ENCODE results near the gene ALK.

ALK gene

GRCh38 chr2:29598978-29599377, 322.4 kb downstream of the ALK start:
- DNase-seq, result no peak

DNA sequence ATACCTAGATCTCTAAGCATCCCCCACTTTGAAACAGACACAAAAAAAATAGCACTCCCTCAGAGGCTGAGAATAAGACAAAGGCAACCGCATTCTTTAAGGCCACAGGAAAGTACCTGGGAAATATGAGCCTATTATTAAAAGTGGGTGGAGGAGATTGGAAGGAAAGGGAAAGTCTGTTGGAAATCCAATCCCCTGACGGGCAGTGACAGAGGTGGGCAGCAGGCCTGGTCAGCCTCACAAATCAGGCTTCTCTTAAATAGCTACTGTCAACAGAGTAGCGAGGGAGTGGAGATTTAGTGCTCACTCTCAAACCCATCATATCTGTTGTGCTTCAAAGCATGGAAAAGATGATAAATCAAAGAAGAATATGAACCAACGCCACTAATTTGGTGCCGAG, 324.4 kb downstream of the ALK start:
- DNase-seq, result no peak

GRCh38 chr2:29596584-29596983, 324.8 kb downstream of the ALK start:
- DNase-seq, result peak; percentile 47 to 64

DNA sequence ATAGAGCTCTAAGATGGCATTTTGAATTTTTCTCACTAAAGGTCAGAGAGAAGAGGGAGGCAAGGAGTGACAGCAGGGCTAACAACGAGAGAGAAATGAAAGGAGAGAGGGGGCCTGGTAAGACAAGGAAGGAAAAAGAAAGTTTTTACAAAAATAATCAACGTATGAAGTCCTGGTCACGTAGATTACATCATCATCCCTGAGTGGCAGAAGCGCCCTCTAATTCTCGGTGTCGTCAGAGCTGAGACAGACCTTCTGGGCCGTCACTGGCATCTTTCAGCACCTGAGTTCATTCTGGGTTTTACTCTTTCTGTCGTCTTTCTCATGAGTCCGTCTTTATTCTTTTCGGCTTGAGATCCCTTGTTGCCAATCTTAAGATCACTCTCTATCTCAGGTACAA, 329.8 kb downstream of the ALK start:
- DNase-seq, result no peak

GRCh38 chr2:29590211-29590610, 331.2 kb downstream of the ALK start:
- DNase-seq, result no peak

DNA sequence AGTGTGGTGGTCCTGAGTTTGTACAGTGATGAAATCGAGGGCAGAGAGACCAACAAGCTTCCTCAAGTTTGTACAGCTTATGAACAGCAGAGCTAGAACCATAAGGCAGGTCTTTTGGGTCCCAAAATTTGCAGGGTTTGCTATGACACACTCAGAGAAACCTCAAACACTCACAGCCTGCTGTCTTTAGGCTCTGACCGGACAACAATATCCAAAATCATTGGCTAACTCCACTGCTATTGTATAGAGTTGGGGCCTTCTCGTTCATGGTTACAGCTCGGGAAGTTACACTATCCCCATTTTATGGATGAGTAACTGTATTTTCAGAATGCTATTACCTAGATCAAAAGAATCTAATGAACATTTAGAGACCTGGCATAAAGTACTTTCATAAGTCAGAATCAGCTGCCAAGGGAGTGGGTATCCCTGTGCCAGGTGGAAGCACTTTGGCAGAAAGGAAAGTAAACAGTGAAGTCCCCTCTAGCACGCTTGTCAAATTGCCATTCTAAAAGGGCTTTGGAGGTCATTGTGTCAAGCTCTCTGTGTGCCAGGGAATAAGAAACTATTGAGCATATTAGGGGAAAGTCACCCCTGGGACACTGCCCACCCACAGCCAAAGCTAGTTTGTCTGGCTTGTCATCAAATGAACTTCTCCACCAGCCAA, 331.8 kb downstream of the ALK start:
- DNase-seq, result no peak

GRCh38 chr2:29587402-29588190, 333.8 kb downstream of the ALK start:
- DNase-seq, result no peak

GRCh38 chr2:29586919-29587318, 334.5 kb downstream of the ALK start:
- no peak for DNase-seq

DNA sequence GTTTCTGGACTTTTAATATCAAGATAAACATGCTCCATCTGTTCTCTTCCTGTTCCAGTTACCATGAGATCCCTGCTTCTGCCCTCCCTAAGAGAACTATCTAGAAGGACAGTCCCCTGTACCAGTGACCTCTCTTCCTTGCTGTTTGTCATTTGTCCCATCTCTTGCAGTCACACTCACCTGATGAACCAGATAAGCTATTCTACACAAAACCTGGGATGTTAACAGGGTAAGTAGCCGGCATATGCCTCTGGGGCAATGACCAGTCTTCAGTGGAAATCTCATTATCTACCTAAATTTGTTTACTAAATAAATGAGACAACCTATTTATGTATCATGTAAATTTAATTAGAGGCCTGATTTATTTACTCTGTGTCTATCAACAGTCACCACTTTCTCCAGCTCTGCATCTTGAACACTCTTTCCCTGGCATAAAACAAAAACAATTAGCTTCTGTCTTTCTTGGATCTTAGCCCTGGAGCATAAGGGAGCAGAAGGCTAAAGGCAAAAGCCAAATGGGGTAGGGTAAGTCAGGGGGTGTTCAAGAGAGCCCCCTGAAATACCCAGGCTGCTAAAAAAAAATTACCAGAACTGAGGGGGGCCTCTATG, 337.7 kb downstream of the ALK start:
- no peak for DNase-seq

DNA sequence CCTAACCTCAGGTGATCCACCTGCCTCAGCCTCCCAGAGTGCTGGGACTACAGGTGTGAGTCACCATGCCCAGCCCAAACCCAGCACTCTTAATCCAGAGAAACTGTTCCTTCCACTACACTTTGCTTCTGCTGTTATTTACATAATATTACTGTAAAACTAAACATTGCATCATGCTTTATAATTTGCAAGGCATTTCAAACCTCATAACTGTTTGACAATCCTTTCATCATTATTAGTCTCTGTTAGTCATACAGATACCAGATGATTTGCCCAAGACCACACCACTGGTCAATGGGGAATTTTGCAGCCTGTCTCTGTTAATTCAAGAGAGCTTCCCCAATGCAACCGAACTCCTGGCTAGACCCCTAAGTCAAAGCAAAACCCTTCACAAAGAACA, 338.3 kb downstream of the ALK start:
- DNase-seq, result no peak

GRCh38 chr2:29582062-29582461, 339.3 kb downstream of the ALK start:
- DNase-seq, result peak; percentile 50 to 54

- DNase-seq, result no peak
Observed at GRCh38 chr2:29580223-29580622, 341.2 kb downstream of the ALK start.

- DNase-seq, result no peak
Observed at GRCh38 chr2:29579495-29580169, 341.8 kb downstream of the ALK start.

DNA sequence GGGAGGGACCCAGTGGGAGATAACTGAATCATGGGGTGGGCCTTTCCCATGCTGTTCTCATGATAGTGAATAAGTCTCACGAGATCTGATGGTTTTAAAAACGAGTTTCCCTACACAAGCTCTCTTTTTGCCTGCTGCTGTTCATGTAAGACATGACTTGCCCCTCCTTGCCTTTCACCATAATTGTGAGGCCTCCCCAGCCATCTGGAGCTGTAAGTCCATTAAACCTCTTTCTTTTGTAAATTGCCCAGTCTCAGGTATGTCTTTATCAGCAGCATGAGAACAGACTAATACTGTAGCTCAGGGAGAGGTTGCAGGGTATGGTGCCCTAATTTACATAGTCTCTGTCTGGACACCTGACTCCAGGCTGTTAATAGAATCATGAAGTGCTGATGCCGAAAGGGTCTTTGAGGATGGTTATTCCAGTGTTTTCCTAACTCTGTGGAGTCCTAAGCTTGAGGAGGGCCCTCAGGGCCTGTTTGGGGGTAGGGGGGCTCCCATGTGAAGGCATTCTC, 343.2 kb downstream of the ALK start:
- DNase-seq, result no peak

- DNase-seq, result no peak
Observed at GRCh38 chr2:29576231-29576630, 345.2 kb downstream of the ALK start.

- DNase-seq, result no peak
Observed at GRCh38 chr2:29575370-29575890, 346.0 kb downstream of the ALK start.

GRCh38 chr2:29573612-29574011, 347.8 kb downstream of the ALK start:
- no peak for DNase-seq

- no peak for DNase-seq
Observed at GRCh38 chr2:29573147-29573546, 348.2 kb downstream of the ALK start.

GRCh38 chr2:29570539-29570938, 350.8 kb downstream of the ALK start:
- DNase-seq, result no peak

- no peak for DNase-seq
Observed at GRCh38 chr2:29567906-29568520, 353.4 kb downstream of the ALK start.

- DNase-seq, result no peak
Observed at GRCh38 chr2:29563697-29564096, 357.7 kb downstream of the ALK start.

GRCh38 chr2:29562896-29563295, 358.5 kb downstream of the ALK start:
- DNase-seq, result peak; percentile 33 to 38

GRCh38 chr2:29562319-29562718, 359.1 kb downstream of the ALK start:
- DNase-seq, result no peak
